ENCODE results near the gene SGIP1. TPM values are rescaled to one million over a fixed set of nuclear protein-coding genes. Genes with fewer than 3 reads are reported as not detected.
"Not testable (repeated sequence)": the region's sequence is repeated elsewhere in the genome, so short reads cannot be mapped to it uniquely, and the experiment has no call there.

The SGIP1 gene
- total RNA-seq, 2 donors from 2014 or later = 1.3 to 6.2 TPM

- Histone ChIP-seq H3K27me3 (no peaks in the 10 kb centered on the region), H3K27ac (no peak overlapping the region), H3K4me3 (no peak overlapping the region), H3K36me3 (no peaks in the 10 kb centered on the region), H3K4me1 (no peaks in the 10 kb centered on the region), H3K9me3 (peaks cover 0 to 4% of the 10 kb centered on the region in 2 donors)
- no peak for DNase-seq (ENCODE audit: low spot score)
- TF ChIP-seq CTCF (IDR thresholded peaks at IDR 0.05) = no peak
Observed at GRCh38 chr1:66788231-66788939, 254.4 kb downstream of the SGIP1 start.

DNA sequence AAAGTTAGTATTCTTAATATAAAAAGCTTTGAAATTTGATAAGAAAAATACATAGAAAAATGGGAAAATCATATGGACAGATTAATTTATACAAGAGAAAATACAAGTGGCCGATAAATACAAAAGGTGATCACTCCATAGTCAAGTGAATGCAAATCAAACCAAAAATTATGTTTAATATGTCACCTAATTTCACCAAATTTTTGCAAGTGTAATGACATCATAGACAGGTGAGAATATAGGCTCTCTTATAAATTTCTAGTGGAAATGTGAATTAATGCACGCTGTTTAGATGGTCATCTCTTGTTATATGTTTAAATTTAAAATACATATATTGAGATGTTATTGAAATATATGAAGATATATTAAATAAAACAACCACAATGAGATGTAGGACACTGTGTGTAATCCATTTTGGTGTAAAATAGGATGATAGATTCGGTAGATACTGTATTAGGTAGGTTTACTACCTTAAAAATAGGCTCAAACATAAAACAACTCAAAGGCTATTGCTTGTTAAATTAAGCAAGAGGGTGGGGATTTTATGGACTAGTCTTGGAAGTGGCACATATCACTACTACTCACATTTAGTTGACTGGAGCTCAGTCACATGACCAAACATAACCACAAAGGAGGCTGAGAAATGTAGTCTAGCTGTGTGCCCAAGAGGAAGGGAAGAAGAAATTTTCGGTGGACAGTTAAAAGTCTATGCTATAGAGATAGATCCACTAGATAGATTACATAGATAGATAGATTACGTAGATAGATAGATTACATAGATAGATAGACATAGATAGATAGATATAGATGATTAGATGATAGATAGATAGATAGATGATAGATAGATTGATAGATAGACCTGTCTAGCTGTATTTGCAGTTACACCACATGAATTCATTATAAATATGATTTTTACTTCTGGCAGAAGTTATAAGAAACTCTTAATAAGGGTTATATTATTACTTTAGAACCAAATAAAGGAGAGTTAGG, 258.0 kb downstream of the SGIP1 start:
- no peaks in the 10 kb centered on the region for H3K27me3 ChIP-seq
- H3K27ac ChIP-seq = no peak overlapping the region
- TF ChIP-seq CTCF (IDR thresholded peaks at IDR 0.05) = no peak
- H3K4me3 ChIP-seq = no peak overlapping the region
- H3K9me3 ChIP-seq = no peaks in the 10 kb centered on the region
- no peak for DNase-seq (ENCODE audit: low spot score)
- no peaks in the 10 kb centered on the region for H3K36me3 ChIP-seq
- H3K4me1 ChIP-seq = no peaks in the 10 kb centered on the region

- H3K27ac ChIP-seq; H3K9me3 ChIP-seq; H3K4me1 ChIP-seq; H3K36me3 ChIP-seq; H3K4me3 ChIP-seq; H3K27me3 ChIP-seq; DNase-seq (ENCODE audit: low spot score): not testable (repeated sequence)
Observed at GRCh38 chr1:66795839-66796238, 261.9 kb downstream of the SGIP1 start.

Small RNA genes lying within 50 kb of the gene (microRNA-seq; reads per million reads assigned to microRNA genes)
- 2.8 to 5.0 reads per million in 2 donors for gene MIR3117 (ENCODE audit: borderline number of aligned reads in 2 of 2, borderline replicate concordance in 1 of 2)

Other genes starting within 250 kb of the SGIP1 start
- under 1 TPM in 1 of 2 donors, not detected in 1; 0.85 TPM for gene DYNLT5, start 218.3 kb downstream of the SGIP1 start, total RNA-seq